ENCODE data around the gene PPP3CA.
A peak's percentile ranks its signal among the peaks of the same experiment; 100 is the strongest.

Gene PPP3CA

GRCh38 chr4:101329592-101329991 lies 17.7 kb downstream of the PPP3CA start:
- DNase-seq: no peak

DNA sequence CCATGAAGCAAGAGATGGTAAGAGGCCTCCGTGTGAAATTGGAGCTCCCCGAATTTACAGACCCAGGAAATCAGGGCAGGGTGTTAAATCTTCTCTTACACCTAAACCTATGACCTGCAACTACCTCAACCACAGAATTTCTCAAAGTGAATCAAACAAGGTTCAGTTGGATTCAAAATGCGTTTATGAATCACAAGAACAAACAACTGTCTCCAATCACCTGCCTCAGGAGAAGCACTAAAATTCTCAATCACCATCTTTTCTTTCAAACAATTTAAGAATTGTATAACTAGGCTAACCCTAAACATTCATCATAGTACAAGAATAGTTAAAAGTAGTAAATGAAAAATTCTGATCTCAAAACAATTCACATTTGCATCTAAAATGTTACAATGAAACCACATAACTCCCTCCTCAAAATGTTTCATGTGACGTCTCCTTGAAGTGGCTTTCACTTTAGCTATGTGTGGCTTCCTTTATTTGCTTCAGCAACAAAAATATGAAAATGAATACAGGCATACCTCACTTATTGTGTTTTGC lies 19.2 kb downstream of the PPP3CA start:
- DNase-seq: no peak

- no peak for DNase-seq
Observed at GRCh38 chr4:101326576-101326975, 20.8 kb downstream of the PPP3CA start.

DNA sequence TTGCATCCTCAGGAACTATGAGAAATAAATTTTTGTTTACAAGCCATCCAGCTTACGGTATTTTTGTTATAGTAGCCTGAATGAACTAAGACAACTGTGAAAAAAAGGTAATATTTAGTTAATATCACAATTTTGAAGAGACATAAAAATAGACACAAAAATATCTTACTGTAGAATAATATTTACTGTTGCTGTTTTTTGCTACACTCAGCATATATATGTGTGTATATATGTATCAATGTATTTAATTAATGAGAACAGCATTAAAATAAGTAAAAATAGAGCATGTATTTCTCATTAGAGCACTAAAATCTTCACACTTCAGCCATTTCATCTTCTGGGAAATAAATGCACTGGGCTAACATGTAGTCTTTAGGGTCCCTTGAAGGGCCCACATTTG lies 24.6 kb downstream of the PPP3CA start:
- DNase-seq: no peak

- DNase-seq: no peak
Observed at GRCh38 chr4:101321481-101322042, 25.8 kb downstream of the PPP3CA start.

DNA sequence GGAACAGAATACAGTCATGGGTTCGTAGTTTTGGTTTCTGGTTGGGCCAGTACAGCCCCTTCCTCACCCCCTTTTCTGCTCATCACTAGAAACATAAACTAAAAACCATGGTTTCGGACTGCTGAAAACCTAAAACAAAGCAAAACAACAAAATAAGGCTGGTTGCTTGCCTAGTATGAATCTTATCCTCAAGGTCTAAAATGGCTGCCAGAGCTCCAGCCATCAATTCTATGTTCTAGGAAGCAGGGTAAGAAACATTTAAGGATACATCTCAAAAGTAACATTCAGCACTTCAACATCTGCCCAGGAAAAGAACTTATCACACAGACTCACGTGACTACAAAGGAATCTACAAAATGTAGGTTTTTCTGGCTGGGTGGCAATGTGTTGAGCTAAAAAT lies 31.5 kb downstream of the PPP3CA start:
- DNase-seq: no peak

GRCh38 chr4:101315041-101315440 lies 32.3 kb downstream of the PPP3CA start:
- no peak for DNase-seq

GRCh38 chr4:101309925-101310324 lies 37.4 kb downstream of the PPP3CA start:
- no peak for DNase-seq

DNA sequence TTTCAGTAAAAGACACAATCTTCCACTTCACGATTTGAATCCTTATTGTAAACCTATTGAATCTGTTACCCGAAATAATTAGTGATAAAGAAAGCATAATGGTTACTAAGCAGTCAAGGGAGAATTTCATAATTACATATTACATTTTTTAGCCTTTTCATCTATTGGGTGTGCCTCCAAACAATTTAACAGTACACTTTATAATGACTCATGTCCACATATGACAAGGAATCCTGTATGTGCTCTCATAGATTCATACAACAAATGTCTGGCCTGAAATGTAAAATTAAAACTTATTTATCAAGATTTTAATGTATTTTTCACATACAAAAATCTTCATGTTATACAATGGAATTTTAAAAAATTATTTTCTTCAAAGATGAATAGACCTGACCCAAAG lies 39.4 kb downstream of the PPP3CA start:
- no peak for DNase-seq

DNA sequence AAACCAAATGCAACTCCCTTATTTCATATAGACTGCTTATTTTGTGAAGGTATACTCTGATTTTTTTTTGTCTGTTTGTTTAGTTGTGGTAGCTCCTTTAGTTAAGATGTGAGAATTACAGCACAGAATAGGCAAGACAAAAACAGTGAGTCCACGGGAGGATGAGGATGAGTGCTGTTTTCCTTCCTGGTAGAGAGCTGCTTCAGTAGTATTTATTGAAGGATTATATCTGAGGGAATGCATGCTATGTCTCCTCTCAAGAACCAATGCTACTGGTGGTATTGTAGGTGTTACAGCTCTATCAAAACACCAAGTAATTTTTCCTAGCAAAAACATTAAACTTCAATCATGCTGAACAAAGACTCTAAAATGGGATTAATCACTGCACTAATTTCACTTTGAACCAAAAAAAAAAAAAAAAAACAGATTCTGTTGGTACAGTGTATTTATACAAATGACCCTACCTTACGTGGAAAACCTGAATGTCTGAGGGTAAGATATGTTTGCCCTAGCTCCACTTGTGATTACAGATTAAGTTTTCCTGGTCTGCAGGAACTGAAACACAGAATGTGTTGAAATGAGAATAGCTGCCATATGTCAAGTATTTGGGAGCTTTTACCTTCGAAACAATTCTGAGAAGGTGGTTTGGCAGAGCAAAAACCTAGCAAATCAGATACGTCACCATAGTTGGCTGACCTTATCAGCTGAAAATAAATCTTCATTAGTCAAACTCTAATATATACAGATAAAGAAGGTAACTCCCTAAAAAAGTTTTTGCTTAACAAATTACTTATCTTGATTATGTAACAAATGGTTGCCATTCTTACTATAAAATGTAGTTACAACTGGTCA lies 40.3 kb downstream of the PPP3CA start:
- DNase-seq: no peak

- no peak for DNase-seq
Observed at GRCh38 chr4:101306225-101306624, 41.1 kb downstream of the PPP3CA start.

DNA sequence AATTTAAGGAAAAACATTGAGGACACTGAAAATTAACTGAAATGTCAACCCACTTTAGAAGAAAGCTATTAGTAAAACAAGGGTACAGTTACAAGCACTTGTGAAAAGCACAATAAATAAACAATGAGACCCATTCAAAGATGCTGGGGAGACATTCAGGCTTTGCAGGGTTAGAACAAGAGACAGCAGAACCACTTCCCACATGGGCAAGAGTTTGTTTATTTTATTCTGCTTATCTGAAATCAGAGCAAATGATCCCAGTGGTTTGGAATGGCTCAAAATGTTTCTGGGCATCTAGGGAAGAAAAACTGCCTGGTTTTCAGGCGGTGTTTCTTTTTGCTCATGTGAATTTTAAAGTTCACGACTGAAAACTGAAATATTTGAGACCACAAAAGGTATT lies 42.4 kb downstream of the PPP3CA start:
- peak; percentile 27 for DNase-seq

DNA sequence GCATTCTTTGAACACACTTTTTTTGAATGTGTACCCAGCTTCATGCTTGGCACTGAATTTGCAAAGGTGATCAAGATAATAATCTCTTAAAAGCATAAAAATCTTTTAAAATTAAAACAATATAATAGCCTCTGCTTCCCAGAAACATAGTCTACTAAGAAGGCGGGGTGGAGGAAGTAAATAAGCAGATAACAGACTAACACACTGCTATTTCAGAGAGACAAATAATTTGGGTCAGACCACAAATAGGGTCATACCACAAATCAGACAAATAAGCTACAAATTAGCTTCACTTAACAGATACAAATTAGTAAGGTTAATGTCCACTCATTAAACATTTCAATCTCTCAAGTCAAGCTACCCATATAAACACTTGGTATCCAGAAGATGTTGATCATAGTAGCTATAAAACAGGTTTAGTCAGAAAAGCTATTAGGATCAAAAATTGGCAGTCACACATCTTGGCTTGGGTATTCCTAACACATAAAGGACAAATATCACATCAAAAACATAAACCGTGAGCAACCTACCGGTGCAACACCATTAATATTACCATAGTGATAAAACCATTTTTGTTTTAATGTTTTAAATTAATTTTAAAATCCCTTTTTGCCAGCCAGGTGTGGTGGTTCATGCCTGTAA lies 47.3 kb downstream of the PPP3CA start:
- DNase-seq: no peak

DNA sequence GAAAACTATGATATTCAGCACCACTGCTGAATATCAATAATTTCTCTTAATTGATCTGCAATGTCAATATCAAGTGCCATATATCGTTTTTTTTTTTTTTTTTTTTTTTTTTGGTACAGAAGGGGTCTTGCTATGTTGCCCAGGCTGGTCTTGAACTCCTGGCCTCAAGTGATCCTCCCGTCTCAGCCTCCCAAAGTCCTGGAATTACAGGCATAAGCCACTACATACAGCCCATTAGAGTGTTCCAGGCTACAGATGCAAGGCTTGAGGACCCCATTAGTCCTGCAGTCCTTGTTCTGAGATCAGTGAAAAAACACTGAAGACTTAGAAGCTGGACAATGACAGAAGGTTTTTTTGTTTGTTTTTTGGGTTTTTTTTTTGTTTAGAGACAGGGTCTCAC lies 48.3 kb downstream of the PPP3CA start:
- DNase-seq: no peak

DNA sequence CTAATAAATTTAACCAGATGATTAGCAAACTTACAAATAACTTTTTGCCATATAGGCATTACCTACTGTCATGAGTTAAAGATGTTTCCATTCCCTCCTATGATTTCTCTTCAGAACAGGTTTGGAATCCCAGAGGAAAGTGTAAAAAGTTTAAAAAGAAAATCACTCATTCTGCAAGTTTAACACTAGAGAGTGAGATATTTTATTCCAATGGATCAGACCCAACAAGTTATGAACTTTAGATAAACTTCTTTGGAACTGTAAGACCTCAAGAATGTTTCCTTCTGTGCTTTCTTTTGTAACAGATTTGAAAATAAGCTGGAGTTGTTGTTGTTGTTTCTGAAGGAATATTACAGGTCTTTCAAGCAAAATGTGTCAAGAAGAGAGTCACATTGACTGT lies 51.6 kb downstream of the PPP3CA start:
- DNase-seq: no peak

DNA sequence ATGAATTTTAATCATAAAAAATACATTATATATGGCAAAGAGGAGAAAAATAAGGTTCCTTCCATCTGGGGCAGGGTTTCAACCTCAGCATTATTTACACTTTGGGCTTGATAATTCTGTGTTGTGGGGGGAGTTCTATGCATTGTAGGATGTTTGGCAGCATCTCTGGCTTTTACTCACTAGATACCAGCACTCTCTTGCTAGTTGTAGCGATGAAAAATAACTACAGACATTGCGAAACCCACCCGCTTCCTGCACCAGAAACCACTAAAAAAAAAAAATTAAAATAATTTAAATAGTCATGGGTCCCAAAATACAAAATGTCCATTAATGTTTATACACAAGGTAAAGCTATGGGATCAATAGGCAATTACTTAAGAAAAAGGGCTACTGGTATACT lies 52.7 kb downstream of the PPP3CA start:
- no peak for DNase-seq

DNA sequence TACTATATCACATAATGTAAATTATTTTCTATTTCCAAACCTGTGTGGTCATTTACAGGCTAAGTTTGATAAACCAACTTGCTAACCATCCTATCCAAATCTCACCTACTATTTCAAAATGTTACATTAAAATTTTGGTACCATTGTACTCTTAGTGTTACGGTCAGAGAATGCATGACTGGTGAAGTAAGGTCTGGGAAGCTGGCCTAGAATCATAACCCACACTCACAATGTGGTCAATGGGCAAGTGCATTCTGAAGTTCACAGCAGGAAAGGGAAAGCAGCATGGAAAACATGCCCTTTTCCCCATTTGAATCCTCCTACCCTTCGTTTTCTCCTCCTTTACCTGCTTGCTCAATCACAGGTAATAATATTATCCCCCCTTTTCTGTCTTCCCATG lies 54.4 kb downstream of the PPP3CA start:
- peak; percentile 14 for DNase-seq

DNA sequence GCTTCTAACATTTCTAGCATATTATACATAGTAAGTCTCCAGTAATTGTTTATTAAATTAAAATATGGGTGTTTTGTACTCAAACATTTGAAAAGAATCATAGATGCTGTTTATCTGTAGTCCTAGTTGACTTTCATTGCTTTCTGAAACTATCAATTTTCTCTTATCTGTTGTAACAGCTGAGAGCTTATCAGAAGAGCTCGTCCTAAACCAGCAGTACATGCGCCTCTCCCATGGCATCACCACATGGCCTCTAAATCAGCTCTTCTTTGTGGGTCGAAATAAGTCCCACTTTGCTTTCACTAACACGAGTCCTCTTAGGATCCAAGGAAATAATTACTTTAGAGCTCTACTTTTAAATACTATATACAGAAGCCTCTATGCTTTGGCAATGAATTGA lies 55.1 kb downstream of the PPP3CA start:
- DNase-seq: no peak

DNA sequence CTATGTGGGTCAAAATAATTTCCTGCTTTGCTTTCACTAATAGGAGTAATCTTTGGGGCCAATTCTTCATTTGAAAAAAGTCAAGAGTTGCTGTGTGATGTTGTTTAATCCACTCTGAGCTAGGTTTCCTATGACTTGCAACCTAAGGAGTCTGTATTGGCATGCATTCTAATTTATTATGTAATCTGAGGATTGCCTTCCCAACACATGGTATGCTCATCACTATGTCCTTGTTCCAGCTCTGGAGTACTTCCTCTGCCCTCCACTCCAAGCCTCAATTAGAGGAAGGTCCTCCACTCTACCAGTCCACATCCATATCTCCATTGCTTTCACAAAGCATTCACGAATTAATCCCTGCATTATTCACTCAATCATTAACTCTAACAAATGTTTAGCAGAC lies 56.1 kb downstream of the PPP3CA start:
- DNase-seq: no peak

- no peak for DNase-seq
Observed at GRCh38 chr4:101290654-101291053, 56.7 kb downstream of the PPP3CA start.

- DNase-seq: no peak
Observed at GRCh38 chr4:101289306-101289705, 58.0 kb downstream of the PPP3CA start.

DNA sequence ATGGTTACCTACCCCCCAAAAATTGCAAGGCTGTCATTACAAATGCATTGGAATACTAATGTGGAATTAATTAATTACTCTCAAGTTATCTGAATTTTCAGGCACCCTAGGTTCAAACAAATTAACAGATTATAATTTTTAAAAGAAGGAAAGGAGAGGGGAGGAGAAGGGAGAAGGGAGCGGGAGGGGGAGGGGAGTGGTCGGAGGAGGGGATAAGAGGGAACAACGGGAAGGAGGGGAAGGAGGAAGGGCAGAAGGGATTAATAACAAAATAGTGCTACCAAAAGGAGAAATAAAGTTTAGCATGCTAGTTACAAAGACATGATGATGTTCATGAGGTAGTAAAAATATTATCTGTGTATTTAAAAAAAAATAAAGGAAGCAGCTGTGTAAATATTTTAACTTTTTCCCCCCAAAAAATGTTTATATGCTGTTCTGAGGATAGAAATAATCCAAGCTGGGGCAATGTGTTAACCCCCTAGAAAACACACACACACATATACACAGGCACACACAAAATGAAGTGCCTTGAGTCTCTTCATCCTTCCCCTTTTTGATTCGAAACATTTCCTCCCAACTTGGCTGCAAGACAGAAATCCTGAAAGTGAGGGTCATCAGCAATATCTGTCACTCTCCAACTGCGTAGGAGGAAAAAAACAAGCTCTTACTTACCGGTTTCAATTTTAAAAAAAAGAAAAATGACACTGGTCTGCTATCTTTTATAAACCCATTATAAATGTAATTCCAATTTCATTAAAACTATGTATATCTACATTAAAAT lies 58.8 kb downstream of the PPP3CA start:
- no peak for DNase-seq

GRCh38 chr4:101287324-101287723 lies 60.0 kb downstream of the PPP3CA start:
- DNase-seq: no peak

Data from fibroblast of skin of right quadriceps (primary cell).